H9 (cell line): ENCODE measurements around the gene XRCC6. TPM values are rescaled to one million over a fixed set of nuclear protein-coding genes. Genes with fewer than 3 reads are reported as not detected.

Experiments
- DNase-seq: peaks from one replicate; pipeline ENCODE4 v3.0.0-alpha.2; 2017
- H2AFZ ChIP-seq: one replicate; pipeline ENCODE4 v1.6.1; 2013; ENCODE audit warnings: mild to moderate bottlenecking, low read length, control low read depth, moderate library complexity
- H2AK5ac ChIP-seq: 2 replicates; pipeline ENCODE4 v1.6.1; 2013; ENCODE audit warnings: low read length, control low read depth, mixed read lengths; ENCODE audit not compliant: insufficient read length
- H2BK120ac ChIP-seq: one replicate; pipeline ENCODE4 v1.6.1; 2013; ENCODE audit warnings: low read depth, mild to moderate bottlenecking, low read length, control low read depth, inconsistent platforms; ENCODE audit not compliant: poor library complexity, severe bottlenecking
- H2BK12ac ChIP-seq: 2 replicates; pipeline ENCODE4 v1.6.1; 2013; ENCODE audit warnings: low read length, control low read depth, mixed read lengths, low read depth; ENCODE audit not compliant: insufficient read length
- H2BK15ac ChIP-seq: 2 replicates; pipeline ENCODE4 v1.6.1; 2013; ENCODE audit warnings: low read depth, low read length, control low read depth
- H2BK20ac ChIP-seq: one replicate; pipeline ENCODE4 v1.6.1; 2013; ENCODE audit warnings: low read depth, mild to moderate bottlenecking, low read length, control low read depth, inconsistent platforms; ENCODE audit not compliant: poor library complexity, severe bottlenecking
- H2BK5ac ChIP-seq: 2 replicates; pipeline ENCODE4 v1.6.1; 2013; ENCODE audit warnings: low read length, control low read depth, mixed read lengths; ENCODE audit not compliant: insufficient read length
- H3K14ac ChIP-seq: 2 replicates; pipeline ENCODE4 v1.6.1; 2013; ENCODE audit warnings: low read length, control low read depth; ENCODE audit not compliant: insufficient read depth
- H3K18ac ChIP-seq: 2 replicates; pipeline ENCODE4 v1.6.1; 2013; ENCODE audit warnings: low read depth, mild to moderate bottlenecking, mixed read lengths, low read length, control low read depth; ENCODE audit not compliant: insufficient read length
- H3K23ac ChIP-seq: 2 replicates; pipeline ENCODE4 v1.6.1; 2013; ENCODE audit warnings: low read length, control low read depth, mixed read lengths, low read depth; ENCODE audit not compliant: insufficient read length
- H3K23me2 ChIP-seq: 2 replicates; pipeline ENCODE4 v1.6.1; 2013; ENCODE audit warnings: low read depth, mild to moderate bottlenecking, mixed read lengths, low read length, control low read depth; ENCODE audit not compliant: insufficient read length, poor library complexity, severe bottlenecking
- H3K27ac ChIP-seq: 2 replicates; pipeline ENCODE4 v1.5.1; 2013; ENCODE audit warnings: low read length, control low read depth, mixed read lengths, low read depth; ENCODE audit not compliant: insufficient read length
- H3K27me3 ChIP-seq: 2 replicates; pipeline ENCODE4 v1.6.1; 2013; ENCODE audit warnings: low read length, control low read depth, inconsistent platforms; ENCODE audit not compliant: insufficient read depth
- H3K4ac ChIP-seq: 2 replicates; pipeline ENCODE4 v1.6.1; 2013; ENCODE audit warnings: low read depth, mild to moderate bottlenecking, control low read depth, inconsistent platforms, low read length, moderate library complexity
- H3K4me1 ChIP-seq: 2 replicates; pipeline ENCODE4 v1.6.1; 2013; ENCODE audit warnings: low read length, control low read depth, inconsistent platforms; ENCODE audit not compliant: insufficient read depth
- H3K4me2 ChIP-seq: 2 replicates; pipeline ENCODE4 v1.6.1; 2013; ENCODE audit warnings: low read length, control low read depth, mixed read lengths; ENCODE audit not compliant: insufficient read length, insufficient read depth
- H3K56ac ChIP-seq: 2 replicates; pipeline ENCODE4 v1.6.1; 2013; ENCODE audit warnings: low read depth, mild to moderate bottlenecking, mixed read lengths, low read length, control low read depth; ENCODE audit not compliant: insufficient read length
- H3K79me1 ChIP-seq: 2 replicates; pipeline ENCODE4 v1.6.1; 2013; ENCODE audit warnings: low read depth, mild to moderate bottlenecking, moderate library complexity, low read length, control low read depth, inconsistent platforms; ENCODE audit not compliant: insufficient read depth, poor library complexity, severe bottlenecking
- H3K79me2 ChIP-seq: 2 replicates; pipeline ENCODE4 v1.6.1; 2013; ENCODE audit warnings: low read length, control low read depth, inconsistent platforms; ENCODE audit not compliant: insufficient read depth
- H3K9ac ChIP-seq: 2 replicates; pipeline ENCODE4 v1.6.1; 2013; ENCODE audit warnings: low read length, control low read depth, mixed read lengths; ENCODE audit not compliant: insufficient read length; ENCODE audit errors: extremely low read depth
- H3K9me3 ChIP-seq: one replicate; pipeline ENCODE4 v1.6.1; 2013; ENCODE audit warnings: low read depth, low read length, inconsistent platforms; ENCODE audit not compliant: control insufficient read depth
- H3T11ph ChIP-seq: one replicate; pipeline ENCODE4 v1.6.1; 2013; ENCODE audit warnings: mild to moderate bottlenecking, low read length, control low read depth, inconsistent platforms
- H4K20me1 ChIP-seq: one replicate; pipeline ENCODE4 v1.6.1; 2013; ENCODE audit not compliant: control insufficient read depth, insufficient read length, insufficient read depth
- H4K5ac ChIP-seq: 2 replicates; pipeline ENCODE4 v1.6.1; 2013; ENCODE audit warnings: low read depth, mild to moderate bottlenecking, mixed read lengths, low read length, control low read depth; ENCODE audit not compliant: insufficient read length
- H4K8ac ChIP-seq: replicated peaks from 2 replicates; pipeline ENCODE4 v1.6.1; 2013; ENCODE audit warnings: low read length, control low read depth, mixed read lengths, low read depth; ENCODE audit not compliant: insufficient read length
- H4K91ac ChIP-seq: 2 replicates; pipeline ENCODE4 v1.6.1; 2013; ENCODE audit warnings: low read depth, mild to moderate bottlenecking, moderate library complexity, mixed read lengths, low read length, control low read depth; ENCODE audit not compliant: insufficient read length
- H3K27ac Mint-ChIP-seq, 3 experiments: 2 replicates in 2 of 3; 3 replicates in 1 of 3; pipeline ENCODE4 v1.8.0; 2020 to 2021; ENCODE audit warnings: mixed read lengths in 3 of 3, mild to moderate bottlenecking in 1 of 3, moderate library complexity in 1 of 3
- H3K27me3 Mint-ChIP-seq: 2 replicates; pipeline ENCODE4 v1.8.0; 2021; ENCODE audit warnings: low read depth, mild to moderate bottlenecking, moderate library complexity, mixed read lengths
- H3K36me3 Mint-ChIP-seq, 3 experiments: 2 replicates in 2 of 3; 3 replicates in 1 of 3; pipeline ENCODE4 v1.8.0; 2020 to 2021; ENCODE audit warnings: low read depth in 3 of 3, mixed read lengths in 3 of 3; ENCODE audit not compliant: insufficient read depth in 1 of 3
- H3K4me1 Mint-ChIP-seq, 2 experiments: 2 replicates each; pipeline ENCODE4 v1.8.0; 2020; ENCODE audit warnings: mixed read lengths in 2 of 2
- H3K4me3 Mint-ChIP-seq, 2 experiments: 2 replicates in 1 of 2; 3 replicates in 1 of 2; pipeline ENCODE4 v1.8.0; 2020 to 2021; ENCODE audit warnings: mild to moderate bottlenecking in 2 of 2, mixed read lengths in 2 of 2, moderate library complexity in 1 of 2
- H3K9me3 Mint-ChIP-seq, 2 experiments: 2 replicates in 1 of 2; 3 replicates in 1 of 2; pipeline ENCODE4 v1.8.0; 2020; ENCODE audit warnings: mild to moderate bottlenecking in 2 of 2, mixed read lengths in 2 of 2, moderate library complexity in 1 of 2
- WGBS: extraction: QIAGEN DNeasy Blood & Tissue Kit; methylation state at CpG from one replicate; pipeline ENCODE4 v1.1.7; 2013; ENCODE audit warnings: missing lambda C conversion rate, low lambda C conversion rate, mixed read lengths; ENCODE audit not compliant: insufficient read length; ENCODE audit errors: extremely low coverage; 5-methylcytosine and 5-hydroxymethylcytosine counted together
- total RNA-seq: library from RNA; stranded (reverse); gene quantifications from 2 replicates; pipeline ENCODE4 v1.2.1, GENCODE V29; 2021
- TF ChIP-seq, protein P1 (sequence below): fragments of 200-600 bp; sonication (generic); conservative IDR thresholded peaks from 3 replicates; pipeline ENCODE4 v1.8.0; 2021; ENCODE audit warnings: antibody characterized with exemption, mild to moderate bottlenecking

The XRCC6 gene
- total RNA-seq, 1 experiment from 2014 or later, result 461 TPM

- Histone ChIP-seq H3K9ac (no peak overlapping the region), H3T11ph (no peak overlapping the region), H3K23me2 (peaks cover 7% of the 10 kb centered on the region), H4K91ac (no peak overlapping the region), H2BK120ac (no peak overlapping the region), H4K5ac (no peak overlapping the region), H3K4me2 (no peak overlapping the region), H3K27ac (no peak overlapping the region), H3K27me3 (no peaks in the 10 kb centered on the region), H3K4me1 (no peaks in the 10 kb centered on the region), H3K56ac (no peak overlapping the region), H2BK5ac (no peak overlapping the region), H3K4ac (no peak overlapping the region), H2AK5ac (no peak overlapping the region), H2BK12ac (no peak overlapping the region), H3K9me3 (no peaks in the 10 kb centered on the region), H3K18ac (no peak overlapping the region), H2BK20ac (no peak overlapping the region), H2AFZ (no peak overlapping the region), H3K79me1 (no peaks in the 10 kb centered on the region), H3K79me2 (no peaks in the 10 kb centered on the region), H3K23ac (no peak overlapping the region), H3K14ac (no peak overlapping the region), H2BK15ac (no peak overlapping the region), H4K8ac (no peak overlapping the region), H4K20me1 (no peaks in the 10 kb centered on the region)
- Mint-ChIP-seq H3K27me3 (peaks cover 3% of the 10 kb centered on the region), H3K36me3 (peaks cover 0 to 13% (median 4%) of the 10 kb centered on the region in 3 experiments; a peak in 4 of 7 replicates), H3K4me3 (no peak overlapping the region), H3K9me3 (no peaks in the 10 kb centered on the region), H3K27ac (no peak overlapping the region), H3K4me1 (peaks cover 6 to 16% of the 10 kb centered on the region in 2 experiments)
- DNase-seq, result no peak
- TF ChIP-seq, protein P1, sequence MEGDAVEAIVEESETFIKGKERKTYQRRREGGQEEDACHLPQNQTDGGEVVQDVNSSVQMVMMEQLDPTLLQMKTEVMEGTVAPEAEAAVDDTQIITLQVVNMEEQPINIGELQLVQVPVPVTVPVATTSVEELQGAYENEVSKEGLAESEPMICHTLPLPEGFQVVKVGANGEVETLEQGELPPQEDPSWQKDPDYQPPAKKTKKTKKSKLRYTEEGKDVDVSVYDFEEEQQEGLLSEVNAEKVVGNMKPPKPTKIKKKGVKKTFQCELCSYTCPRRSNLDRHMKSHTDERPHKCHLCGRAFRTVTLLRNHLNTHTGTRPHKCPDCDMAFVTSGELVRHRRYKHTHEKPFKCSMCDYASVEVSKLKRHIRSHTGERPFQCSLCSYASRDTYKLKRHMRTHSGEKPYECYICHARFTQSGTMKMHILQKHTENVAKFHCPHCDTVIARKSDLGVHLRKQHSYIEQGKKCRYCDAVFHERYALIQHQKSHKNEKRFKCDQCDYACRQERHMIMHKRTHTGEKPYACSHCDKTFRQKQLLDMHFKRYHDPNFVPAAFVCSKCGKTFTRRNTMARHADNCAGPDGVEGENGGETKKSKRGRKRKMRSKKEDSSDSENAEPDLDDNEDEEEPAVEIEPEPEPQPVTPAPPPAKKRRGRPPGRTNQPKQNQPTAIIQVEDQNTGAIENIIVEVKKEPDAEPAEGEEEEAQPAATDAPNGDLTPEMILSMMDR, result no peak
- no CpG with 5 or more reads among the region's 7 CpGs for whole genome bisulfite sequencing
These were observed 33.8 kb upstream of the XRCC6 start for GRCh38 chr22:41587347-41587723.
